ENCODE measurements around the gene VDR.

DNA sequence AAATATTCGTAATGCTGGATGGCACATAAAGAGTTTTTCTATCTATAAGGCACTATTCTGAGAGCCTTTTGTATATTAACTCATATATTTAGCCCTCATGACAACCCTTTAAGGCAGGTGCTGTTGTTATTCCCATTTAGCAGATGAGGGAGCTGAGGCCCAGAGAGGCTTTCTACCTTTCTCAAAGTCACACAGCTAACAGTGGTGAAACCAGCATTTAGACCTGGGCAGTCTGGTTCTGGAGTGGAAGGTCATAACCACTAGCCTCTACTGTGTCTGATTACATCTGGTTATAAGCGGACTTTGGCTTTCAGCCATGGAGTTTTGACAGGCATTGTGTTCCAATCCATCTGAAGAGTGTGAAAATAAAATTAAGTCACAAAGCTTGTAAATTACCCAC is 43.9 kb downstream of the VDR start:
- TF ChIP-seq POLR2AphosphoS5 (IDR thresholded peaks at IDR 0.05; ENCODE audit: borderline replicate concordance, low read depth, low read length) (no peak), FOXP2 (optimal IDR thresholded peaks at IDR 0.05; ENCODE audit: control extremely low read depth, extremely low read length, insufficient read depth) (no peak), EZH2 (IDR thresholded peaks at IDR 0.05) (no peak)
